Measurements from ENCODE around the gene CD46.

The CD46 gene

GRCh38 chr1:207799989-207800648 is 48.3 kb downstream of the CD46 start:
- Histone ChIP-seq H3K4me3 (ENCODE audit: low read depth, low read length) (no peak overlapping the region), H3K27ac (no peak overlapping the region), H3K27me3 (replicated peaks) (no peaks in the 10 kb centered on the region), H3K36me3 (replicated peaks) (no peaks in the 10 kb centered on the region)
- no peak for DNase-seq
- TF ChIP-seq CTCF (IDR thresholded peaks at IDR 0.05; ENCODE audit: low read depth, low read length, missing control alignments) = no peak
- in situ Hi-C loops (cut with HindIII; ENCODE audit: low pct_ligation_motif_present, low sequenced_read_pairs) = no loop called here

- in situ Hi-C loops (cut with HindIII; ENCODE audit: low pct_ligation_motif_present, low sequenced_read_pairs) = no loop called here
- no peak for TF ChIP-seq CTCF (IDR thresholded peaks at IDR 0.05; ENCODE audit: low read depth, low read length, missing control alignments)
- no peak overlapping the region for H3K4me3 ChIP-seq (ENCODE audit: low read depth, low read length)
- no peak overlapping the region for H3K27ac ChIP-seq
- H3K36me3 ChIP-seq (replicated peaks) = no peaks in the 10 kb centered on the region
- no peak for DNase-seq
- no peaks in the 10 kb centered on the region for H3K27me3 ChIP-seq (replicated peaks)
Measured at GRCh38 chr1:207801819-207802218, 50.0 kb downstream of the CD46 start.

GRCh38 chr1:207803678-207804077 is 51.8 kb downstream of the CD46 start:
- Histone ChIP-seq H3K27me3 (replicated peaks) (no peaks in the 10 kb centered on the region), H3K36me3 (replicated peaks) (no peaks in the 10 kb centered on the region), H3K27ac (no peak overlapping the region), H3K4me3 (ENCODE audit: low read depth, low read length) (no peak overlapping the region)
- in situ Hi-C loops (cut with HindIII; ENCODE audit: low pct_ligation_motif_present, low sequenced_read_pairs) = no loop called here
- no peak for TF ChIP-seq CTCF (IDR thresholded peaks at IDR 0.05; ENCODE audit: low read depth, low read length, missing control alignments)
- no peak for DNase-seq

GRCh38 chr1:207804721-207805468 is 53.0 kb downstream of the CD46 start:
- no peak overlapping the region for H3K4me3 ChIP-seq (ENCODE audit: low read depth, low read length)
- in situ Hi-C loops (cut with HindIII; ENCODE audit: low pct_ligation_motif_present, low sequenced_read_pairs) = no loop called here
- H3K27ac ChIP-seq = no peak overlapping the region
- DNase-seq = no peak
- no peaks in the 10 kb centered on the region for H3K36me3 ChIP-seq (replicated peaks)
- no peaks in the 10 kb centered on the region for H3K27me3 ChIP-seq (replicated peaks)
- no peak for TF ChIP-seq CTCF (IDR thresholded peaks at IDR 0.05; ENCODE audit: low read depth, low read length, missing control alignments)

- no peaks in the 10 kb centered on the region for H3K27me3 ChIP-seq (replicated peaks)
- no peaks in the 10 kb centered on the region for H3K36me3 ChIP-seq (replicated peaks)
- no peak for TF ChIP-seq CTCF (IDR thresholded peaks at IDR 0.05; ENCODE audit: low read depth, low read length, missing control alignments)
- no peak overlapping the region for H3K4me3 ChIP-seq (ENCODE audit: low read depth, low read length)
- in situ Hi-C loops (cut with HindIII; ENCODE audit: low pct_ligation_motif_present, low sequenced_read_pairs) = no loop called here
- peak; percentile 97 for DNase-seq
- peak overlapping the region; percentile 70 for H3K27ac ChIP-seq
Measured at GRCh38 chr1:207805841-207806421, 54.1 kb downstream of the CD46 start.

Data from brain microvascular endothelial cell (primary cell).